ENCODE results near the gene PPFIA1.

Gene PPFIA1

DNA sequence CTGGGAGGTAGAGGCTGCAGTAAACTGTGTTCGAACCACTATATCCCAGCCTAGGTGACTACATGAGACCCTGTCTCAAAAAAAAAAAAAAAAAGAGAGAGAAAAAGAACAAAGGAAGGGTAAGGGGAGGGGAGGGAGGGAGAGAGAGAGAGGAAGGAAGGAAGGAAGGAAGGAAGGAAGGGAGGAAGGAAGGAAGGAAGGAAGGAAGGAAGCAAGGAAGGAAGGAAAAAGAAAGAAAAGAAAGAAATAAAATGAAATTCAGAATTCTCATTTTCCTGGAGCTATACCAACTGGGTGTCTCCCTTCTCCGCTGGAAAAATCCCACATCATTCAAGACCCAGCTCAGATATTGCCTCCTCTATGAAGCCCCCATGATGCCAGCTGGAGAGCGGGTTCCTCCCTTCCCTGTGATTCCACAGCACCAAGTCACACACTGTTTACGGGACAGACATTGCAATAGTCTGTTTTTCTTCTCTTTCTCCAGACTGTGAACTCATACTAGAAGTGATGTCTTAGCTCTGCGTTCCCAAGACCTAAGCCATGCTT is 3.0 kb upstream of the PPFIA1 start:
- DNase-seq (ENCODE audit: extremely low read depth, low read depth) = no peak
- TF ChIP-seq, protein P1, sequence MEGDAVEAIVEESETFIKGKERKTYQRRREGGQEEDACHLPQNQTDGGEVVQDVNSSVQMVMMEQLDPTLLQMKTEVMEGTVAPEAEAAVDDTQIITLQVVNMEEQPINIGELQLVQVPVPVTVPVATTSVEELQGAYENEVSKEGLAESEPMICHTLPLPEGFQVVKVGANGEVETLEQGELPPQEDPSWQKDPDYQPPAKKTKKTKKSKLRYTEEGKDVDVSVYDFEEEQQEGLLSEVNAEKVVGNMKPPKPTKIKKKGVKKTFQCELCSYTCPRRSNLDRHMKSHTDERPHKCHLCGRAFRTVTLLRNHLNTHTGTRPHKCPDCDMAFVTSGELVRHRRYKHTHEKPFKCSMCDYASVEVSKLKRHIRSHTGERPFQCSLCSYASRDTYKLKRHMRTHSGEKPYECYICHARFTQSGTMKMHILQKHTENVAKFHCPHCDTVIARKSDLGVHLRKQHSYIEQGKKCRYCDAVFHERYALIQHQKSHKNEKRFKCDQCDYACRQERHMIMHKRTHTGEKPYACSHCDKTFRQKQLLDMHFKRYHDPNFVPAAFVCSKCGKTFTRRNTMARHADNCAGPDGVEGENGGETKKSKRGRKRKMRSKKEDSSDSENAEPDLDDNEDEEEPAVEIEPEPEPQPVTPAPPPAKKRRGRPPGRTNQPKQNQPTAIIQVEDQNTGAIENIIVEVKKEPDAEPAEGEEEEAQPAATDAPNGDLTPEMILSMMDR (IDR thresholded peaks at IDR 0.05; ENCODE audit: low read depth, low read length) = no peak

DNA sequence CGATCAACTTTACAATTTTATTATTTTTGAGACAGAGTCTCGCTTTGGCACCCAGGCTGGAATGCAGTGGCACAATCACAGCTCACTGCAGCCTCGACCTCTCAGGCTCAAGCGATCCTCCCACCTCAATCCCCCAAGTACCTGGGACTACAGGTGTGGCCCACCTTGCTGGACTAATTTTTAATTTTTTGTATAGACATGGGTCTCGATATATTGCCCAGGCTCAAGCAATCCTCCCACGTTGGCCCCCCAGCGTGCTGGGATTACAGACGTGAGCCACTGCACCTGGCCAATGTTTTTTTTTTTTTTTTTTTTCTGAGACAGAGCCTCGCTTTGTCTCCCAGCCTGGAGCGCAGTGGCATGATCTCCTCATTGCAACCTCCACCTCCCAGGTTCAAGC is 2.0 kb upstream of the PPFIA1 start:
- TF ChIP-seq, protein P1 (IDR thresholded peaks at IDR 0.05; ENCODE audit: low read depth, low read length) = no peak
- no peak for DNase-seq (ENCODE audit: extremely low read depth, low read depth)

DNA sequence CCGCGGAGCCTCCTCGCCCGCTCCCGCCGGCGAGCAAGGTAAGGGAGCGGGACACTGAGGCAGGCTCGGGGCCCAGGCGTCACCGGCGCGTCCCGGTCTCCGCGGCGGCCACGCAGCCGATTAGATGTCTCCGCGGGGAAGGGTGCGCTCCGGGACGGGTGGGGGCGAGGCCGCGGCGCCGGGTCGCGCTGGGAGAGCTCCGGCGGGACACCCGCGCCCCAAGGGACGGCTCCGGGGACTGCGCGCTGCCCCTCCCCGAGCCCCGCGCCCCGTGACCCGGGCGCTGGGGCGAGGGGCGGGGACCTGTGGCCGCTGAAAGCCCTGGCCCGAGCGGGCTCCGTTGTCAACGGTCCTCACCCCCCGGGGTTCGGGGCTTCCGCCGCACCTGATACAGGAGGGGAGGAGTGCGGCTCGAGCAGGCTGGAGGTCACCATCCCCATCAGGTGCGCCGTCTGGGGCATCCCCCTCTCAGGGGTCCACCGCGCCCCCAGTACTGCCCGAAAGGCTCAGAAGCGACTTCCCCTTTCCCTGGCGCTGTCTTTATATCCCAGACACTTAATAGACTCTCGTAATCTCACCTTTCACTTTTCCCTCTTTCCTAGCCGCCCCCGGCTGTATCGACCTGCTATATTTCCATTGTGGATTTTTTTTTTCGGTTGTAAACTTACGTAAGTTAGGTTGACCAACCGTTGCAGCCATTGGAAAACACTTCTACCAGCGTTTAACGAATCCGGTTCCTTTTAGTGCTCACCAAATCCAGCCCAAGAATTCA is 573 bp downstream of the PPFIA1 start:
- TF ChIP-seq, protein P1 (IDR thresholded peaks at IDR 0.05; ENCODE audit: low read depth, low read length) = no peak
- DNase-seq (ENCODE audit: extremely low read depth, low read depth) = no peak

DNA sequence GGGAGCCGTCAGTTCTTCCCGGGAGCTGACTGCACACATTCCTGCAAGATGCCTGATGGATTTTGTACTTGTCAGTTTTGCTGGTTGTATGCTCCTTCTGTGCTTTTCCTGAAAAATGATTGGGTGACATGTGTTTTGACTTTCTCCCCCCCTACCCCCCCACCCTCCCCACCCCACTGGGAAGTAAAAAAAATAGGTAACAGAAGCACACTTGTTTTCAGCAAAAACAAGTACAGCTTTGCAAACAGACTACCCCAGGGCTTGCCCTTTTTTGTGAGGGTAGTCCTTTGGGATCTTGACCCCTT is 1.1 kb downstream of the PPFIA1 start:
- TF ChIP-seq, protein P1 (IDR thresholded peaks at IDR 0.05; ENCODE audit: low read depth, low read length) = no peak
- DNase-seq (ENCODE audit: extremely low read depth, low read depth) = no peak

DNA sequence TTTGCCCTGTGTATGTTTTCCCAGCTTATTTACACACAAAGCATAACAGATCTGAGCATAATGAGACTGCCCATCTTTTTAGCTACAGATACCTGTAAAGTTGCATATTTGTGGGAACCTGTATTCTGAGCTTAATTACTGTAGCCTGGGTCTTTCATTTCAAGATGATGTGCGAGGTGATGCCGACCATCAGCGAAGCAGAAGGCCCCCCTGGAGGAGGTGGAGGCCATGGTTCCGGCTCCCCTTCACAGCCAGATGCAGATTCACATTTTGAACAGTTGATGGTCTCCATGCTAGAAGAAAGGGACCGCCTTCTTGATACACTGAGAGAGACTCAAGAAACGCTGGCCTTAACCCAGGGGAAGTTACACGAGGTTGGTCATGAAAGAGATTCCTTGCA is 1.5 kb downstream of the PPFIA1 start:
- DNase-seq (ENCODE audit: extremely low read depth, low read depth) = no peak
- TF ChIP-seq, protein P1 (IDR thresholded peaks at IDR 0.05; ENCODE audit: low read depth, low read length) = no peak

DNA sequence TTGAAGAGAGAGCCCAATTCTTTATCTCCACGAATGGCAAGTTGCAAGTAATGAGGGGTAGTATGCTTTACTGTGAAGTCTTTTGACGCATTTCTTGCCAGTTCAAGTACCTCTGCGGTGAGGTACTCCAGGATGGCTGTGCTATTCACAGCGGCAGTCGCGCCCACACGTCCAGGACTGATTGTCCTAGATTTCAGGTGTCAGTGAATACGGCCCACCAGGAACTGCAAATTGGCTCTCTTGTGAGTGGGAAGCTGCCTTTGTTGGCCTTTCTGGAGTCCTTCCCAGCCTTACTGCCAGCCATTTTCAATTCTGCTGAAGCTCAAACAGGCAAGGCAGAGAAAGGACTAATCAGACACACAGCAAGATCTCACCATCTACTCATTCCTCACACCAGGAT is 8.5 kb downstream of the PPFIA1 start:
- TF ChIP-seq, protein P1 (IDR thresholded peaks at IDR 0.05; ENCODE audit: low read depth, low read length) = no peak

DNA sequence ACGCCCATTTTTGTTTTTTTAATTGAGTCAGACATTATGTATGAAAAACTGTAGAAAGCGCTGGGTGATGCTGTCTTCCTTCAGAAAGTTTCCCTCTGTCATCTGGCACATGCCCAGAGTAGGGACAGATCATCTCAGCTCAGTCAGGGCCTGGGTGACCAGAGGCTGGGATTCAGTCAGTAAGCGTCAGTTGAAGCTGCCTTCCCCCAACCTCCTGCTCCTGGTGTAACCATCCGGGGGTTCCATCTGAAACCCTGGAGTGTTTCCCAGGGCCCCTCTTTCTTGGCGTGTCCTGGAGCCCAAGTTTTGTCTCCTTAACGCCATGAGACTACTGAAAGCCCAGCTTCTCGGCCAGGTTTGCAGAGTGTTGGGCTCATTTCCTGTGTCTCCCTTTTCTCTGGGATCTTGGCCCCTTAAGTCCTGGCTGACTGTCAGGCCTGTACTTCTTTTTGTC is 10.7 kb downstream of the PPFIA1 start:
- TF ChIP-seq, protein P1 (IDR thresholded peaks at IDR 0.05; ENCODE audit: low read depth, low read length) = no peak
- no peak for DNase-seq (ENCODE audit: extremely low read depth, low read depth)

More for the DNA sequence above, 8.5 kb downstream of the PPFIA1 start:
- DNase-seq (ENCODE audit: extremely low read depth, low read depth) = no peak
